NCI-H345 treated with DMSO at 0.1 percent for 48 hours (cell line): ENCODE data around the gene NDEL1.
"Not testable (repeated sequence)": the region's sequence is repeated elsewhere in the genome, so short reads cannot be mapped to it uniquely, and the experiment has no call there.

Experiments
- DNase-seq: peaks from one replicate; lab custom pipeline; 2025; ENCODE audit not compliant: unreplicated experiment; lab: John Stamatoyannopoulos, UW

Gene NDEL1

GRCh38 chr17:8435245-8436168, at the start of gene NDEL1:
TSS of gene NDEL1 (plus strand) at chr17:8435884. CDS start at chr17:8444272, 8,388 bp downstream.
- peak; percentile 75 for DNase-seq

- no peak for DNase-seq
Measured at GRCh38 chr17:8386841-8387240, 48.8 kb upstream of the NDEL1 start.

- no peak for DNase-seq
Measured at GRCh38 chr17:8387914-8388651, 47.6 kb upstream of the NDEL1 start.

GRCh38 chr17:8391711-8392110, 44.0 kb upstream of the NDEL1 start:
- no peak for DNase-seq

- DNase-seq: no peak
Measured at GRCh38 chr17:8392274-8392673, 43.4 kb upstream of the NDEL1 start.

GRCh38 chr17:8392674-8393469, 42.8 kb upstream of the NDEL1 start:
- no peak for DNase-seq

GRCh38 chr17:8393470-8394231, 42.0 kb upstream of the NDEL1 start:
- DNase-seq: no peak

GRCh38 chr17:8394497-8394896, 41.2 kb upstream of the NDEL1 start:
- not testable (repeated sequence) for DNase-seq

- no peak for DNase-seq
Measured at GRCh38 chr17:8397636-8398035, 38.0 kb upstream of the NDEL1 start, which contains the start of gene RNF222. TSS of gene RNF222 (minus strand) at chr17:8397827. CDS start at chr17:8393461, 4,366 bp downstream.

GRCh38 chr17:8398980-8399379, 36.7 kb upstream of the NDEL1 start:
- DNase-seq: no peak

- DNase-seq: no peak
Measured at GRCh38 chr17:8401107-8401506, 34.6 kb upstream of the NDEL1 start.

- DNase-seq: no peak
Measured at GRCh38 chr17:8402921-8403536, 32.7 kb upstream of the NDEL1 start.

GRCh38 chr17:8405499-8406016, 30.1 kb upstream of the NDEL1 start:
- DNase-seq: no peak

- DNase-seq: no peak
Measured at GRCh38 chr17:8406174-8406573, 29.5 kb upstream of the NDEL1 start.

GRCh38 chr17:8408371-8408770, 27.3 kb upstream of the NDEL1 start:
- no peak for DNase-seq

- peak; percentile 56 for DNase-seq
Measured at GRCh38 chr17:8409966-8410882, 25.5 kb upstream of the NDEL1 start.

- no peak for DNase-seq
Measured at GRCh38 chr17:8410883-8411238, 24.8 kb upstream of the NDEL1 start.

- DNase-seq: no peak
Measured at GRCh38 chr17:8412089-8412488, 23.6 kb upstream of the NDEL1 start.

- no peak for DNase-seq
Measured at GRCh38 chr17:8413328-8413727, 22.4 kb upstream of the NDEL1 start.
